Endothelial cell (in vitro differentiated cells): ENCODE data around the gene FKBP2. TPM values are rescaled to one million over a fixed set of nuclear protein-coding genes. Genes with fewer than 3 reads are reported as not detected.

ENCODE experiments used
- DNase-seq: peaks from one replicate; pipeline ENCODE4 v3.0.0; 2021; ENCODE audit warnings: low spot score
- H3K27ac Mint-ChIP-seq: one replicate; pipeline ENCODE4 v1.8.0; 2021; ENCODE audit warnings: mixed read lengths, inconsistent platforms; ENCODE audit not compliant: unreplicated experiment
- H3K27me3 Mint-ChIP-seq: one replicate; pipeline ENCODE4 v1.8.0; 2021; ENCODE audit warnings: mild to moderate bottlenecking, moderate library complexity, mixed read lengths, inconsistent platforms; ENCODE audit not compliant: unreplicated experiment
- H3K36me3 Mint-ChIP-seq: one replicate; pipeline ENCODE4 v1.8.0; 2021; ENCODE audit warnings: mild to moderate bottlenecking, low read depth, mixed read lengths, inconsistent platforms; ENCODE audit not compliant: unreplicated experiment
- H3K4me1 Mint-ChIP-seq: one replicate; pipeline ENCODE4 v1.8.0; 2021; ENCODE audit warnings: mild to moderate bottlenecking, mixed read lengths, inconsistent platforms; ENCODE audit not compliant: unreplicated experiment
- H3K4me3 Mint-ChIP-seq: one replicate; pipeline ENCODE4 v1.8.0; 2021; ENCODE audit warnings: mild to moderate bottlenecking, mixed read lengths, inconsistent platforms; ENCODE audit not compliant: unreplicated experiment
- H3K9me3 Mint-ChIP-seq: one replicate; pipeline ENCODE4 v1.8.0; 2021; ENCODE audit warnings: mixed read lengths, inconsistent platforms; ENCODE audit not compliant: unreplicated experiment
- total RNA-seq: library from RNA; stranded (reverse); fragmentation: NEBNext Ultra II Directional; extraction: Animal tissue kit (Norgen Biotek cat#: 25700); gene quantifications from one replicate; pipeline ENCODE4 v1.2.1, GENCODE V29; 2021; ENCODE audit not compliant: unreplicated experiment
- TF ChIP-seq, protein P1 (sequence below): fragments of 200-600 bp; sonication (generic); IDR thresholded peaks from one replicate; pipeline ENCODE4 v1.5.0; 2021; ENCODE audit warnings: antibody characterized with exemption; ENCODE audit not compliant: unreplicated experiment

The FKBP2 gene
- total RNA-seq, 1 donor from 2014 or later: 35.3 TPM

DNA sequence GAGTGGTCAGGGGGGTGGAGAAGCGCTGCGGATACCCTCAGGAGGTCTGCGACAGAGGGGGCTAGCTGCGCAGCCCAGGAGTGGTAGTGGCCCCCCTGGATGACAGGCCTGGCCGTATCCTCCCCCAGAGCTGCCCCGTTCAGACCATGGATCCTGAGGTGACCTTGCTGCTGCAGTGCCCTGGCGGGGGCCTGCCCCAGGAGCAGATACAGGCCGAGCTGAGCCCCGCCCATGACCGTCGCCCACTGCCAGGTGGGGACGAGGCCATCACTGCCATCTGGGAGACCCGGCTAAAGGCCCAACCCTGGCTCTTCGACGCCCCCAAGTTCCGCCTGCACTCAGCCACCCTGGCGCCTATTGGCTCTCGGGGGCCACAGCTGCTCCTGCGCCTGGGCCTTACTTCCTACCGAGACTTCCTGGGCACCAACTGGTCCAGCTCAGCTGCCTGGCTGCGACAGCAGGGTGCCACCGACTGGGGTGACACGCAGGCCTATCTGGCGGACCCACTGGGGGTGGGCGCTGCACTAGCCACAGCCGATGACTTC, 14.3 kb upstream of the FKBP2 start:
- TF ChIP-seq, protein P1, sequence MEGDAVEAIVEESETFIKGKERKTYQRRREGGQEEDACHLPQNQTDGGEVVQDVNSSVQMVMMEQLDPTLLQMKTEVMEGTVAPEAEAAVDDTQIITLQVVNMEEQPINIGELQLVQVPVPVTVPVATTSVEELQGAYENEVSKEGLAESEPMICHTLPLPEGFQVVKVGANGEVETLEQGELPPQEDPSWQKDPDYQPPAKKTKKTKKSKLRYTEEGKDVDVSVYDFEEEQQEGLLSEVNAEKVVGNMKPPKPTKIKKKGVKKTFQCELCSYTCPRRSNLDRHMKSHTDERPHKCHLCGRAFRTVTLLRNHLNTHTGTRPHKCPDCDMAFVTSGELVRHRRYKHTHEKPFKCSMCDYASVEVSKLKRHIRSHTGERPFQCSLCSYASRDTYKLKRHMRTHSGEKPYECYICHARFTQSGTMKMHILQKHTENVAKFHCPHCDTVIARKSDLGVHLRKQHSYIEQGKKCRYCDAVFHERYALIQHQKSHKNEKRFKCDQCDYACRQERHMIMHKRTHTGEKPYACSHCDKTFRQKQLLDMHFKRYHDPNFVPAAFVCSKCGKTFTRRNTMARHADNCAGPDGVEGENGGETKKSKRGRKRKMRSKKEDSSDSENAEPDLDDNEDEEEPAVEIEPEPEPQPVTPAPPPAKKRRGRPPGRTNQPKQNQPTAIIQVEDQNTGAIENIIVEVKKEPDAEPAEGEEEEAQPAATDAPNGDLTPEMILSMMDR: no peak
- peaks cover 5% of the 10 kb centered on the region for H3K27me3 Mint-ChIP-seq
- no peaks in the 10 kb centered on the region for H3K36me3 Mint-ChIP-seq
- no peak for DNase-seq
- peaks cover 3% of the 10 kb centered on the region for H3K4me1 Mint-ChIP-seq
- H3K27ac Mint-ChIP-seq: no peak overlapping the region
- no peaks in the 10 kb centered on the region for H3K9me3 Mint-ChIP-seq
- H3K4me3 Mint-ChIP-seq: peak overlapping the region; percentile 81

DNA sequence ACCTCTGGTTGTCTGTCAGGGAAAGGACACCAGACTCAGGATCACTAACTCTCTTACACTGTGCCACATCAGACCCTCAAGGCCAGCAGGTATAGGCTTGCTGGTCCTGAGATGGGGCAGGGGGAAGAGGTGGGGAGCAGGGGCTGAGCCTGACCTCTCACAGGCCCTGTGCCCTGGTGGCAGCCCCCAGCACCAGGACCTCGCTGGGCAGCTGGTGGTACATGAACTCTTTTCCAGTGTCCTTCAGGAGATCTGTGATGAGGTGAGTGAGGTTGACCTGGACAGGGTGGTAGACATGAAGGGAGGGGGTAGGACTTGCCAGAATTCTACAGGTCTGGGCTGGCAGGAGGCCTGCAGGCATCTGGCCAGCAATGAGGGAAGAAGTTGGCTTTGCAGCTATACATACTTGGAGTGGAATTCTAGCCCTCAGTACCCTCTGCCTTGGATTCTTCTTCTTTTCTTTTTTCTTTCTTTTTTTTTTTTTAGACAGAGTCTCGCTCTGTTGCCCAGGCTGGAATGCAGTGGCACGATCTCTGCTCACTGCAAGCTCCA, 13.4 kb upstream of the FKBP2 start:
- no peaks in the 10 kb centered on the region for H3K9me3 Mint-ChIP-seq
- H3K36me3 Mint-ChIP-seq: no peaks in the 10 kb centered on the region
- no peak overlapping the region for H3K27ac Mint-ChIP-seq
- peaks cover 3% of the 10 kb centered on the region for H3K4me1 Mint-ChIP-seq
- H3K27me3 Mint-ChIP-seq: peaks cover 7% of the 10 kb centered on the region
- TF ChIP-seq, protein P1: no peak
- DNase-seq: no peak
- peak overlapping the region; percentile 73 for H3K4me3 Mint-ChIP-seq

DNA sequence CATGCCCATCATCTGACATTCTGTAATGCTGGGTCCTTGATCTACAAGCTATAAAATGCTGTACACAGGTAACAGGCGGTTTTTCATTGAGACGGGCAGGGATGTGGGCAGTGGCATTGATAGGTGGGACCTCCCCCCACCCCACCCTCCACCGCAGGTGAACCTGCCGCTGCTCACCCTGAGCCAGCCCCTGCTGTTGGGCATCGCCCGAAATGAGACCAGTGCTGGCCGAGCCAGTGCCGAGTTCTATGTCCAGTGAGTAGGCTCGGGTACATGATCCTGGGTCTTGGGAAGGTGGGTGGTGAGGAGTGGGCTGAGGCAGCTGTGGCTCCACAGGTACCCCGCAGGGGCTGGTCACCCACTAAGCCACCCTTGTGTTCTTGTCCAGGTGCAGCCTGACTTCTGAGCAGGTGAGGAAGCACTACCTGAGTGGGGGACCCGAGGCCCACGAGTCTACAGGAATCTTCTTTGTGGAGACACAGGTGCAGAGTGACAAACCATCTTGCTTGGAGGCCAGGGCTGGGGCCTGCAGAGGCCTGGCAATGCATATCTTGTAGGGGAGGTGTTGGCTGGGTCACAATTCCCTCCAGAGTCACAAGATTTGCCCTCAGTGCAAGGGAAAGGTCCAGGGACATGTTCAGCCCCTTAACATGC, 11.7 kb upstream of the FKBP2 start:
- H3K36me3 Mint-ChIP-seq: no peaks in the 10 kb centered on the region
- no peak overlapping the region for H3K27ac Mint-ChIP-seq
- peaks cover 11% of the 10 kb centered on the region for H3K27me3 Mint-ChIP-seq
- TF ChIP-seq, protein P1: no peak
- H3K4me3 Mint-ChIP-seq: peak overlapping the region; percentile 42
- H3K4me1 Mint-ChIP-seq: peaks cover 3% of the 10 kb centered on the region
- DNase-seq: no peak
- no peaks in the 10 kb centered on the region for H3K9me3 Mint-ChIP-seq

DNA sequence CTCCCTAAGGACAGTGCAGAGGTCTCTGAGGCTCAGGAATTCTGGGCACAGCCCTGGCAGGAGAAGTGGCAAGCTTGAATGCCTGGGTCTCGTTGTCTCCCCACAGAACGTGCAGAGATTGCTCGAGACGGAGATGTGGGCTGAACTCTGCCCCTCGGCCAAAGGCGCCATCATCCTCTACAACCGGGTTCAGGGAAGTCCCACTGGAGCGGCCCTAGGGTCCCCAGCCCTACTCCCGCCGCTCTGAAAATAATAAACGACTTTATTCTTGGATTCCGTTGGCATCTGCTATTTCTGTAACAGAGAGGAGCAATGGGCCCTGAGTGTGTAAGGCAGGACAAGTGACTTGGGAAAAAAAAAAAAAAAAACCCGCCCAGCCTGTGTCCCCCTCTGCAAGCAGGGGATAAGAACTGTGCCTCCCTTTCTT, 11.1 kb upstream of the FKBP2 start:
- H3K9me3 Mint-ChIP-seq: no peaks in the 10 kb centered on the region
- TF ChIP-seq, protein P1: no peak
- peaks cover 3% of the 10 kb centered on the region for H3K4me1 Mint-ChIP-seq

More for the DNA sequence above, 11.1 kb upstream of the FKBP2 start:
- DNase-seq: no peak
- Mint-ChIP-seq H3K27me3 (peaks cover 11% of the 10 kb centered on the region), H3K36me3 (no peaks in the 10 kb centered on the region), H3K4me3 (peak overlapping the region; percentile 91), H3K27ac (no peak overlapping the region)
